HepG2 (cell line): Measurements from ENCODE around the gene SDK1.

ENCODE experiments used
- RAD51 ChIP-seq: fragments of 450-650 bp; IDR thresholded peaks from 2 replicates; pipeline ENCODE4 v1.6.1; 2016; ENCODE audit warnings: borderline replicate concordance
- ZNF280B ChIP-seq: sonication (generic); formaldehyde crosslinking; IDR thresholded peaks from 2 replicates; pipeline ENCODE4 v1.5.0; 2020; ENCODE audit warnings: missing genetic modification reagents, mild to moderate bottlenecking, borderline replicate concordance

DNA sequence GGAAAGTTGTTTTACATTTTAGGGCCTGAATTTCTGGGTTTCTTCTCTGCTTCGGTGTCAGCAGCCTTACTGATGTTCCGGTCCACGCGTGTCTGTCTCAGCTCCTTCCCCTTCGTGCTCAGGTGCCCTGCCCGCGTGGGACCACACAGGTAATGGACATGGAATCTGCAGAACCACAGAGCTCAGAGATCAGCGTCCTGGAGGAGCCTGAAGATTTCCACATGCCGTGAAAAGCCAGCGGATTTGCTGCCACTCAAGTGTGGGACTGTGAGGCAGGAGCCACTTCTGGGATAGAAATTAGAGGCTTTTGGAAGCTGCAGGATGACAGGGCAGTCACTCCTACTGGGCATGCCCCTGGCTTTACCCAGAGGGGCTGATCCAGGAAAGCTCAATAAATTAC, 714.9 kb downstream of the SDK1 start:
- TF ChIP-seq ZNF280B (CRISPR knock-in tag) = no peak
- no peak for TF ChIP-seq RAD51
